HG03460 (cell line): Measurements from ENCODE around the gene TLE3.

Experiments used
- ATAC-seq: cut with Tn5 transposase; IDR thresholded peaks from one replicate; pipeline ENCODE4 v1.9.1; 2021; ENCODE audit not compliant: unreplicated experiment

Gene TLE3

GRCh38 chr15:70099967-70100473 lies 2.3 kb upstream of the TLE3 start:
- no peak for ATAC-seq

GRCh38 chr15:70099167-70099966 lies 1.6 kb upstream of the TLE3 start:
- ATAC-seq: peak; percentile 55

GRCh38 chr15:70098461-70099166 lies 897 bp upstream of the TLE3 start:
- no peak for ATAC-seq

GRCh38 chr15:70098153-70098460 lies 390 bp upstream of the TLE3 start:
- ATAC-seq: no peak

GRCh38 chr15:70097063-70097320 lies 725 bp downstream of the TLE3 start:
- no peak for ATAC-seq

- ATAC-seq: no peak
Measured at GRCh38 chr15:70096215-70097062, 1.3 kb downstream of the TLE3 start.

- ATAC-seq: no peak
Measured at GRCh38 chr15:70095408-70096214, 2.1 kb downstream of the TLE3 start.

GRCh38 chr15:70094690-70095311 lies 2.9 kb downstream of the TLE3 start:
- no peak for ATAC-seq

- no peak for ATAC-seq
Measured at GRCh38 chr15:70093481-70094319, 4.0 kb downstream of the TLE3 start.

- no peak for ATAC-seq
Measured at GRCh38 chr15:70093070-70093469, 4.6 kb downstream of the TLE3 start.

GRCh38 chr15:70092464-70093027 lies 5.2 kb downstream of the TLE3 start:
- no peak for ATAC-seq

- no peak for ATAC-seq
Measured at GRCh38 chr15:70091726-70092463, 5.8 kb downstream of the TLE3 start.

GRCh38 chr15:70090436-70091296 lies 7.1 kb downstream of the TLE3 start:
- no peak for ATAC-seq

GRCh38 chr15:70089692-70089971 lies 8.1 kb downstream of the TLE3 start:
- no peak for ATAC-seq

- no peak for ATAC-seq
Measured at GRCh38 chr15:70088887-70089691, 8.6 kb downstream of the TLE3 start.

- no peak for ATAC-seq
Measured at GRCh38 chr15:70088455-70088854, 9.3 kb downstream of the TLE3 start.

- no peak for ATAC-seq
Measured at GRCh38 chr15:70087708-70088352, 9.9 kb downstream of the TLE3 start.
